ENCODE measurements around the gene SREBF2.

Gene SREBF2

DNA sequence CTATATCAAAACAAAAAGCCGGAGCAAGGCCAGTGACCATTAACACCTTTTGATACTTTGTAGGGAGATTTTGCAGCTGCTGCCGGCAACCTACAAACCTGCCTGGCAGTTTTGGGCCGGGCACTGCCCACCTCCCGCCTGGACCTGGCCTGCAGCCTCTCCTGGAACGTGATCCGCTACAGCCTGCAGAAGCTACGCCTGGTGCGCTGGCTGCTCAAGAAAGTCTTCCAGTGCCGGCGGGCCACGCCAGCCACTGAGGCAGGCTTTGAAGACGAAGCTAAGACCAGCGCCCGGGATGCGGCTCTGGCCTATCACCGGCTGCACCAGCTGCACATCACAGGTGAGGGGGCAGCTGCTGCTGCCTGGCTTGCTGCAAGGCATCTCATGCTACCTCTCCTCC, 47.7 kb downstream of the SREBF2 start:
- DNase-seq, result no peak

DNA sequence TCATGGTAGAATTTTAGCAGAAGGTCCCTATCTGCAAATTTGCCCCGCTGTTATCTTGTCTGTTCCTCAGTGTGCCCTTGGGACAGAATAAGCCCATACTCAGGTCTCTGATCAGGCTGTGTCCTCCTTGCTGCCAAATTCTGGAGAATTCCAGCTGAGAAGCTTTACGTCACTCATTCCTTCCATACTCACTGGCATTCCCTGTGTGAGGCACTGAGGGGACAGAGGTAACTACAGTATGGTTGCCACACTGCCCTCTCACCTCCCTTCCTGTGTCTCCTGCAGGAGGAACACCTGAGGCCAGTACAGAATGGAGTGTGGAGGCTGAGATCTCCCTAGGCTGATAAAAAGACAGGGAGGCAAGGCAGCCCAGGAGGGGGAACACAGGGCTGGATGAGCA, 50.5 kb downstream of the SREBF2 start:
- no peak for DNase-seq

- no peak for DNase-seq
Observed at GRCh38 chr22:41885116-41885515, 52.2 kb downstream of the SREBF2 start.

DNA sequence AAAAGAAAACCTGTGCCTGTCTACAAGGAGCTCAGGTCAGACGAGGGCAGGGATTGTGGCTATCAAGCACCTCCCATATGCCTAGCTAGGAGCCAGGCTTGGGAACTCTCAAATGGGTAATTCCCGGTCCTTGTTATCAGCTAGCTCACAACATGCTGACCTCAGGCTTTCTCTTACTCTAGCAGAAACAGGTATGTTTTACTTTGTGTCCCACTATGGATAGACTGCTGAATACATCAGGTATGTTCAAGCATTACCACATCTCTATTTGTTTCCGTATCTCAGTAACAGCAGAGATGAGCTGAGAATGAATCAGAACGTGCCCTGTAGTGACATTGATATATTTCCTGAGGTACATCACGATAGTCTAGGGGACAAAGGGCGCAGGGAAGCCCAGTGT, 52.6 kb downstream of the SREBF2 start:
- DNase-seq, result no peak

DNA sequence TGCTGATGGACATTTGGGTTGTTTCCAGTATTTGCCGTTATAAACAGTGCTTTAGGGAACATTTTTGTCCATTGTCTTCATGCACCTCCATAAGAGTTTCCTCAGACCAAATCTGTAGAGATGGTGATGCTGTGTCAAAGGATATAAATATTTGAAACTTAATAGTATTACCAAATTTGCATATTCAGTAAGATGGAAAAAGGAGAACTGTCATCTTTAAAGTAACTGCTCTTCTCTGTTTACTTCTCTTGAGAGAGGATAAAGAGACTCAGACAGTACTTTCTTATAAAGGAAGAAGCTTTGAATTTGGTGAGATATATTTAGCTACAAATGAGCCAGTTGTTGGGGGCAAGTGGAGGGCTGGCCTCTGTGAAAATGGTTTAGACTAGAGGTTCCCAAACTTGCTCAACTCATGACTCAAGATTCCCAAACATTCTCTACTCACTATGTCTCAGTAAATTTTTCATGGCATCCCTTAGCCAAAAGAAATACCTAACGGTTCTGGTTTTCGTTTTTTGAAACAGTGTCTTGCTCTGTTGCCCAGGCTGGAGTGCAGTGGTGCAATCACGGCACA, 55.8 kb downstream of the SREBF2 start:
- no peak for DNase-seq

DNA sequence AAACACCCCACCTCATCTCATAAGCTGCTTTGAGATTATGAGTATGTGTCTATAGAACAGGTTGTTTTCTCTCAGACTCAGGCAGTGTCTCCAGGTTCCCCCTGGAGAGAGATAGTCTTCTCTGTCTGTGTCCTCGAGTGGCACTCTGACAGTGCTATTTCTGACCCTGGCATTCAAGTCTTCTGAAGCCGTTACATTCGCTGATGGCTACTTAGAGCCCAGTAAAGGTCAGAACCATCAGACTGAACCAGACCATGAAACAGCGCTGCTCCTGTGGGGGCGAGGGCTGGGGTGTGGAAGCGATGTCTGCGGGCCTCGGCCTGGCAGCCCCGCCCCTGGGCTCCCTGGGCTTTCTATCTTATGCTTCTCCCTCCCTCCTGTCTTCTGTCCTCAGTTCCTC, 58.5 kb downstream of the SREBF2 start:
- DNase-seq, result no peak

DNA sequence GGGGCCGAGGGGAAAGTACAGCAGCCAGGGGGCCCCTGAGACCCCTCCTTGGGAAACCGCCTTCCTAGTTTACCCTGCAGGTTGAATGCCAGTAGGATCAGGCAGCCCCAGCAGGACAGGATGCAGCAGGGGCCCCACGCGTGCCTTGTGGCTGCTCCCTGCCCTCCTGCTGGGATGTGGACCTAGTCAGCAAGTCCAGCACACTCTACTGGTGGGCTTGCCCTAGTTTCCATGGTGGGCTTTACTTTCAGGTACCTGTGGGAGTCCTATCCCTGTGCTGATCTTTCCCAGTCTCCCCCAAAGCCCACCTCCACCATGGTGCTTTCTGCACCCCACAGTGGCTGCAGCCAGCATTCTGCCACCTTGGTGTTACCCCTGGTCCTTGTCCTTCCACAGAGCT, 59.8 kb downstream of the SREBF2 start:
- no peak for DNase-seq

DNA sequence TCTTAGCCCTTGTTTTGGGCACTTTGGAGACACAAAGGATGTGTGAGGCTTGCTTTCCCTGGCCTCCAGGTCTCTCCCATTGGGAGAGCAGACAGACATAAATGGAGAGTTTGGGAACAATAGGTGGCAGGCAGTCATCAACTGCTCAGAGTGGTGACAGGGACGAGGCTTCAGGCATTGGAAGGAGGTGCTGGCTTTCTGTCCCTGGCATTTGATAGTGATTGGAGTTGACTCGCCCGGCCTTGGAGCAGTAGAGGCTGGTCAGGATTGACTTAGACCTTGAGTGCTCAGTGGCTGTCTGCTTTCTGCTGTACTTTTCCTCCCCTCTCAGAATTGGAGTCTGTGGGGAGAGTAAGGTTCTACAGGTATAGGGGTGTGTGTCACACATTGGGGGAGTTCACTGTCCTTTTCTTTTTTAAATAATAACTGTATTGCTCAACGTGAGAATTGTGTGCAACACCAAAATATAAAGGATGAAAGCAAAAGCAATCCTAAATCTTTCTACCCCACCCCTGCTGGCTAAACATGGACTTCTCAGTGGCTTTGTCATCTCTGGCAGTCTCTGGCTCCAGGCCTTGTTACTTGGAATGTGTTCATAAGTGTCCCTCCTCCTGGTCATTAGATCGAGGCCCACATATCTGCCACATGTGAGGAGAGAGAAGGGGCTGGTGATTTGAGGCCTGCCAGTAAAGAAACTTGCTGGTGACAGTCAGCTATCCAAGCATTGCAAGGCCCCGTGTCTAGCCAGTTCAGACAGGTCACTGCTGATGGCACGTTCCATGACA, 60.9 kb downstream of the SREBF2 start:
- no peak for DNase-seq

- DNase-seq, result no peak
Observed at GRCh38 chr22:41898645-41899044, 65.7 kb downstream of the SREBF2 start.

DNA sequence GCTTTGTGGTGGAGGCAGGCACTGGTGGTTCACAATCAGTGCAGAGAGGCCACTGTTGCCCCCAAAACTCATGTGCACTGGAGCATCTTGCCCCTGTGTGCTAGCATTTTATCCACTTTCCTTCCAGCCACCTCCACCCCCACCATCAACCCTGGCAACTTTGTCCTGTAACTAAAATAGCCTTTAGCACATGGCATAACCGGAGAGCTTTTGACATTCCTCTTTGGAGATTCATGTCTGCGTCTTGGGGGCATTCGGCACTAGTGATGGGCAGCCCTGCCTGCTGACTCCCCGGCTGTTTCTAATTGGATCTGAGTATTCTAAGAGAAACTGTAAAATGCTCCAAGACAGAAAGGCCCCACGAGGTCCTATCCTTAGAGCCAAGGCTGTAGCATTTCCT, 66.2 kb downstream of the SREBF2 start:
- DNase-seq, result no peak

GRCh38 chr22:41899992-41900651, 67.2 kb downstream of the SREBF2 start:
- DNase-seq, result no peak

- DNase-seq, result no peak
Observed at GRCh38 chr22:41900652-41901312, 67.9 kb downstream of the SREBF2 start.

DNA sequence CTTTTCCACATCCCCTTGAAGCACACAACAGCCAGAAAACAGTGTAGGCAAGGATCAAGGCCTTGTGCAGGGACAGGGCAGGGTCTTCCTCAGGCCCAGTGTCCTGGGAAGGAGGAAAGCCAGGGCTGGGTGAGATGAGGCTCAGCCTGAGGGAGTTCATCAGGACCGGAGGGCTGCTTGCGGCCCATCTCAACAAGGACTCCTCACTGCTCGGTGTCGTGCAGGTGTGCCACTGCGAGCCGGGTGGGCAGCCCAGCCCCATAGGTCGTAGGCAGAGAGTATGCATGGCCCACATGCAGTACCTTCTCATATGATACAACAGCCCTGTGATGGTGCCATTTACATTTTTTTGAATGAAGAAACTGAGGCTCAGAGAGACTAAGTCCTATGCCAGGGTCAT, 69.1 kb downstream of the SREBF2 start:
- DNase-seq, result no peak

DNA sequence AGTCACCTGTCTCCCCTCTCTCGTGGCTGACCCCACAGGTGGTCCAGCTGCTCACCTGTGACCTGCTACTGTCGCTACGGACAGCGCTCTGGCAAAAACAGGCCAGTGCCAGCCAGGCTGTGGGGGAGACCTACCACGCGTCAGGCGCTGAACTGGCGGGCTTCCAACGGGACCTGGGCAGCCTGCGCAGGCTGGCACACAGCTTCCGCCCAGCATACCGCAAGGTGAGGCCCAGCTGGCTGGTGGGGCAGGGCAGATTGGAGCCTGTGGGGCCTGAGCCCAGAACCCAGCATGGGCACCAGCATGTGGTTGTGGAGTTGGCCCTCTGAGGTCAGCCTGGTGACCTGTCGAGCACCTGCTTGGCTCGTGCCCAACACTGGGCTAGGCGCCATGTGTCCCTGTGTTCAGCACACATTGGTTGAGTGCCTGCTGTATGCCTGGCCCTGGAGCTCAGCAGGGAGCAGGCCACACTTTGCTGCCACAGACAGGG, 70.1 kb downstream of the SREBF2 start:
- DNase-seq, result no peak

GRCh38 chr22:41904450-41905410, 71.8 kb downstream of the SREBF2 start:
- DNase-seq, result no peak

GRCh38 chr22:41905411-41906202, 72.7 kb downstream of the SREBF2 start:
- DNase-seq, result no peak

GRCh38 chr22:41906822-41907221, 73.9 kb downstream of the SREBF2 start:
- no peak for DNase-seq

DNA sequence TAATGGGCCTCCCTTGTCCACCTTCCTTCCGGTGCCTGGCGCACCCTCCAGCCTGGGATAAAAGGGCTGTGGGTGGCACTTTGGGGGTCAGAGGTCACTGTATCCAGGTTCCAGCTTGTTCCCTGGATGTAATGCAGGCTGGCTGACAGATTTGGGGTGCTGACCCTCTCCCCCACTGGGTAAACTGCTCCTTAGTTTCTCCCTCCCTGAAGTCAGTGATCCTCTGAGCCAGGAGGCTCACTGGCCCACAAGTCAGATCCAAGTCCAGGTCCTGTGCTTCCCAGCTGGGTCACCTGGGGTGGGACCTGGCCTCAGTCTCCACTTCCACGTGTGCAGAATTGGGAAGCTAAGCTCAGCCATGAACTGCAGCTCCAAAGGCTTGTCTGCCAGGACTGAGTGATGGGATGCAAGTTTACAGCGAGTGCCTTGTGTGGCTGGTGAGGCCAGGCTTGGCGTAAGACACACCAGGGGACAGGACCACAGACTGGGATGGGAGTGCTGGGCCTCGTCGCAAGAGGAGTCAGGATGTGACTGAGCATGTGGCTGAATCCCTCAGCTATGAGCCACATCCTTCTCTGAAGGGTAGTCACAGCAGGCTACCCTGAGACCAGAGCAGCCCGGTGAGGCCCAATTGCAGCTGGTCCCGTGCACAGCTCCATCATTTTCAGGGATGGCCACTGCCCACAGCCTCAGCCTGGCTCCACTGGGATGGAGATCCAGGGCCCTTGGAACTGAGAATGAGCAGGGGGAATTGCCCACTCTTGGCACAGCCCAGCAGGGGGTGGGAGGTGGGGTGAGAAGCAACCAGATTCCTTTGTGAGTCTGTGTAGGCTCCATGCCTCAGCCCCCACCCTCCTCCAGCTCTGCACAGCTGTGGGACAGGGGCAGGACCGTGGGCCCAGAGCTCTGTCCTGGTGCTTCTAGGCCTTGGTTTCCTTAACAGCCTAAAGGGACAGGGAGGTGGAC, 74.8 kb downstream of the SREBF2 start:
- DNase-seq, result no peak

- DNase-seq, result no peak
Observed at GRCh38 chr22:41908411-41909309, 75.8 kb downstream of the SREBF2 start.
